Activated naive CD4-positive, alpha-beta T cell treated with anti-CD3 and anti-CD28 coated beads for 36 hours (primary cell): ENCODE data around the gene CCDC24. TPM values are rescaled to one million over a fixed set of nuclear protein-coding genes. Genes with fewer than 3 reads are reported as not detected.

Experiments
- CTCF ChIA-PET: fragments of 350-600 bp; sonication (Branson Sonifier 250); formaldehyde crosslinking; loops from one replicate; lab custom pipeline; 2021; ENCODE audit warnings: antibody characterized with exemption; lab: Charles Lee
- DNase-seq: peaks from one replicate; pipeline ENCODE4 v3.0.0-alpha.2; 2020
- H3K27ac Mint-ChIP-seq: one replicate; pipeline ENCODE4 v1.8.0; 2021; ENCODE audit warnings: mild to moderate bottlenecking, mixed read lengths
- H3K27me3 Mint-ChIP-seq: one replicate; pipeline ENCODE4 v1.8.0; 2021; ENCODE audit warnings: low read depth, mixed read lengths
- H3K36me3 Mint-ChIP-seq: one replicate; pipeline ENCODE4 v1.8.0; 2021; ENCODE audit warnings: low read depth, mixed read lengths
- H3K4me1 Mint-ChIP-seq: one replicate; pipeline ENCODE4 v1.8.0; 2021; ENCODE audit warnings: low read depth, mixed read lengths
- H3K4me3 Mint-ChIP-seq: one replicate; pipeline ENCODE4 v1.8.0; 2021; ENCODE audit warnings: mild to moderate bottlenecking, moderate library complexity, mixed read lengths
- H3K9me3 Mint-ChIP-seq: one replicate; pipeline ENCODE4 v1.8.0; 2021; ENCODE audit warnings: mixed read lengths
- intact Hi-C: fragments of 100-400 bp; cut with micrococcal nuclease; formaldehyde crosslinking; loops from one replicate; pipeline ENCODE4 v1.15.1; 2023
- total RNA-seq, 2 experiments: library from RNA; stranded (reverse); gene quantifications; one replicate each; pipeline ENCODE4 v1.2.3, GENCODE V29; 2021

Gene CCDC24
- total RNA-seq, 2 experiments from 2014 or later = 0.91 to 1.6 TPM

DNA sequence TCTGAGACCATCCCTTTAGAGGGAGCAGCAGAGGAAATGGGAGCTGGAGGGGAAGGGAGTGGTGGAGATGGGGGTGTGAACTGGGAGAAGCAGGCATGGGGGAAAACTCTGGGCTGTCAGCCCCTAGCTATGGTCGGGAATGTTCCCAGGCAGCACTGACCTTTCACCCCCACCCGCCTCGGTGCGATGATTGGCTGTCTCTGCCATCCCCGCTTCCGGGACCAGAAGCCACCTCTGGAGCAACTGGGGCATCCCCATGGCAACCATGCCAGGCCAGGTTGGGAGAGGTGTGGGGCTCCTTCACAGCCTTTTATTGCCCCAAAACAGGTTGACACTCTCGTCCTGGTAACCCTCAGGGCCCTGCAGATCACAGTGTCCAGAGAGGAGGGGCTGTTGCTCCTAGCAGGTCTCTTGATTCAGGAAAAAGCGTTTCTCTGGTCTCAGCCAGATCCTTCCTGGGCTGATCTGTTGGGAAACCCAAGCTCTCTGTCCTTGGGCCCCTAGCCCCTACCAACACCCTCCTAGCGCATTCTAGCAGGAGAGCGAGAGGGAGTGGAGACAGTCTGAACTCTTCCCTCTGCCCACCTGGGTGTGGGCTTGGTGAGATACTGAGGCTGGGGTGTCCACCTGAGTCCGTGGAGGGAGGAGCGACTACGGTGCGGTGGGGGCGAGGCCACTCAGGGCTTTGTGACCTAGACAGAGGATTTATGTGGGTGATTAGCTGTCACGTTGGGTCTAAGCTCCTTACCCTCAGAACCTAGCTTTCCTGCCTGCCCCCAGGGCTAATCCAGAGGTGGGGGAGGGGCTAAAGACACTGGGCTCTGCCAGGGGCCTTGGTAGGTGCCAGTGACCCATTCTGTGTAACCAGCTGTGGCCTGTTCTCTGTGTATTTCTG lies 52.0 kb downstream of the CCDC24 start:
- Mint-ChIP-seq H3K27ac (no peak overlapping the region), H3K4me3 (no peak overlapping the region)

DNA sequence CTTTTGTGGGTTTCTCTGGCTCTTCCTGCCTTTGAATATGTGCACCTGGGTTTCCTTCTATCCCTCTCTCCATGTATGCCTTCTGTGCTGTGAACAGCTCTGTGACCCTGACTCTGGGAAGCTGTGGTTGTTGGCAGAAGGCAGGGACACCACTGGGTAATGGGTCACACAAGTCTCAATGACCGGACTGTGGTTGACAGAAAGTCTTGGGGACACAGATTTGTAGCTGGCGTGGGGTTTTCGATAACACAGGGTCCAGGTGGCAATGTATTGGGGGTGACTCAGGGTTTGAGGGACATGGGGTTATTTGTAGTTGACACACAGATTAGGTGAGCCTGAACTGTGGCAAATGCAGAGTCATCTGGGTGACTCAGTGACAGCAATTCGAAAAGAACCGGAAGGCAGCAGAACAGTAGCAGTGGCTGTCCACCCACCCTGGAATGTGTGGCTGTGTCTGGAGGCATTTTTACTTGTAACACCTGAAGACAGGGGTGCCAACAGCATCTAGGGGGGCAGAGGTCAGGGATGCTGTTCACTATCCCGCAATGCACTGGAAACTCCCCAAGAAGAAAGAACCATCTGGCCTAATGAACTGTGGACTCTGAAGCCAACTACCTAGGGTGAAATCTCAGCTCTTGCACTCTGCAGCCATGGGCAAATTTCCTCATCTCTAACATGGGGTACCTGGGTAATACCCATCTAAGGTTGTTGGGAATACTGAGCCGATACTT lies 52.8 kb downstream of the CCDC24 start:
- DNase-seq = no peak
- Mint-ChIP-seq H3K27ac (no peak overlapping the region), H3K9me3 (no peaks in the 10 kb centered on the region), H3K4me1 (peaks cover 21% of the 10 kb centered on the region), H3K27me3 (peaks cover 5% of the 10 kb centered on the region), H3K36me3 (no peaks in the 10 kb centered on the region), H3K4me3 (no peak overlapping the region)
- intact Hi-C loops = no loop called here
- CTCF ChIA-PET = interaction anchor here (0.6 to 1.3 kb wide), 3 partner anchors 10 to 48 kb away, joined by 3 to 4 read pairs (median 4); no protein-coding TSS in a partner anchor

More for the DNA sequence above, 52.0 kb downstream of the CCDC24 start:
- CTCF ChIA-PET = interaction anchor here (0.6 to 1.5 kb wide), 3 partner anchors 9 to 585 kb away, joined by 3 to 6 read pairs (median 3); no protein-coding TSS in a partner anchor
- no peaks in the 10 kb centered on the region for H3K36me3 Mint-ChIP-seq
- peaks cover 14% of the 10 kb centered on the region for H3K4me1 Mint-ChIP-seq
- intact Hi-C loops = no loop called here
- no peaks in the 10 kb centered on the region for H3K9me3 Mint-ChIP-seq
- peaks cover 2% of the 10 kb centered on the region for H3K27me3 Mint-ChIP-seq
- no peak for DNase-seq

- DNase-seq = no peak
- Mint-ChIP-seq H3K9me3 (no peaks in the 10 kb centered on the region), H3K36me3 (no peaks in the 10 kb centered on the region), H3K4me1 (peaks cover 21% of the 10 kb centered on the region), H3K4me3 (no peak overlapping the region), H3K27me3 (peaks cover 5% of the 10 kb centered on the region), H3K27ac (no peak overlapping the region)
- CTCF ChIA-PET = interaction anchor here (0.6 to 4.4 kb wide), 3 partner anchors 9 to 47 kb away, joined by 4 to 67 read pairs (median 61); no protein-coding TSS in a partner anchor
- intact Hi-C loops = no loop called here
Observed at GRCh38 chr1:44045064-44045463, 53.7 kb downstream of the CCDC24 start.

Other genes starting within 250 kb of the CCDC24 start
- gene ARTN, start 57.8 kb upstream of the CCDC24 start, total RNA-seq = not detected
- 10 to 100 TPM in 1 of 2 experiments, 1 to 10 TPM in 1; 8.0 to 12.4 TPM for gene IPO13, start 44.6 kb upstream of the CCDC24 start, total RNA-seq
- gene DPH2, start 21.6 kb upstream of the CCDC24 start, total RNA-seq = 10 to 100 TPM; 22.2 to 27.7 TPM
- gene ATP6V0B, start 16.6 kb upstream of the CCDC24 start, total RNA-seq = 10 to 100 TPM; 44.2 to 52.6 TPM
- 10 to 100 TPM; 18.7 to 19.2 TPM for gene B4GALT2, start 12.4 kb upstream of the CCDC24 start, total RNA-seq
- 10 to 100 TPM; 10.2 to 11.1 TPM for gene SLC6A9, start 39.9 kb downstream of the CCDC24 start, total RNA-seq
- not detected for gene KLF17, start 127.2 kb downstream of the CCDC24 start, total RNA-seq
- not detected for gene KLF18, start 150.0 kb downstream of the CCDC24 start, total RNA-seq
- 10 to 100 TPM; 35.3 to 41.0 TPM for gene DMAP1, start 221.9 kb downstream of the CCDC24 start, total RNA-seq